Esophagus squamous epithelium (tissue), 5 donors: ENCODE results near the gene ELMO1. TPM values are rescaled to one million over a fixed set of nuclear protein-coding genes. Genes with fewer than 3 reads are reported as not detected.

Source experiments
- DNase-seq: peaks from one replicate; lab custom pipeline; 2025; lab: John Stamatoyannopoulos, UW
- H3K27ac ChIP-seq, 4 donors: fragments of 200-600 bp; sonication (generic); one replicate each; pipeline ENCODE4 v1.5.1; 2016 to 2019; ENCODE audit warnings: mild to moderate bottlenecking in 1 of 4
- H3K27me3 ChIP-seq, 4 donors: fragments of 200-600 bp; sonication (generic); 1 replicate in 3 of 4; 2 replicates in 1 of 4; pipeline versions ENCODE4 v1.5.1 to v1.6.0; 2017 to 2021; ENCODE audit warnings: antibody characterized with exemption in 1 of 4
- H3K36me3 ChIP-seq, 3 donors: fragments of 200-600 bp; sonication (generic); one replicate each; pipeline ENCODE4 v1.5.1; 2016 to 2019
- H3K4me1 ChIP-seq, 3 donors: fragments of 200-600 bp; sonication (generic); one replicate each; pipeline ENCODE4 v1.5.1; 2017 to 2019
- H3K4me3 ChIP-seq, 4 donors: fragments of 200-600 bp; sonication (generic); 1 replicate in 3 of 4; 2 replicates in 1 of 4; pipeline ENCODE4 v1.5.1; 2016 to 2019; ENCODE audit warnings: mild to moderate bottlenecking in 2 of 4, moderate library complexity in 1 of 4
- H3K9me3 ChIP-seq, 3 donors: fragments of 200-600 bp; sonication (generic); one replicate each; pipeline ENCODE4 v1.5.1; 2016 to 2019
- POLR2A ChIP-seq, 4 donors: fragments of 450-650 bp; IDR thresholded peaks; one replicate each; pipeline ENCODE4 v1.6.1; 2017; ENCODE audit warnings: antibody characterized with exemption in 4 of 4, mild to moderate bottlenecking in 4 of 4, moderate library complexity in 3 of 4
- WGBS, 2 donors: methylation state at CpG; one replicate each; pipeline ENCODE4 v1.1.5; 2018; 5-methylcytosine and 5-hydroxymethylcytosine counted together
- intact Hi-C: fragments of 100-400 bp; cut with DNase I; formaldehyde crosslinking; loops from one replicate; pipeline ENCODE4 v1.15.0; 2022
- total RNA-seq, 4 donors: library from RNA; depleted of rRNA; stranded (reverse); fragments of >200 nt; gene quantifications; one replicate each; pipeline ENCODE4 v1.1.0, GENCODE V29; 2016
- TF ChIP-seq, protein P1 (sequence below), 6 experiments: fragments of 450-650 bp in 4 of 6; fragments of 200-600 bp in 2 of 6; sonication (generic) in 2 of 6; IDR thresholded peaks; one replicate each; pipeline ENCODE4 v1.5.1; 2016 to 2019; ENCODE audit warnings: antibody characterized with exemption in 6 of 6, mild to moderate bottlenecking in 4 of 6, moderate library complexity in 4 of 6
- donor health status: DM: yes; HTN: yes; CAD: no.

The ELMO1 gene
- total RNA-seq, 4 donors from 2014 or later, result 0.68 to 36.6 (median 11.8) TPM

DNA sequence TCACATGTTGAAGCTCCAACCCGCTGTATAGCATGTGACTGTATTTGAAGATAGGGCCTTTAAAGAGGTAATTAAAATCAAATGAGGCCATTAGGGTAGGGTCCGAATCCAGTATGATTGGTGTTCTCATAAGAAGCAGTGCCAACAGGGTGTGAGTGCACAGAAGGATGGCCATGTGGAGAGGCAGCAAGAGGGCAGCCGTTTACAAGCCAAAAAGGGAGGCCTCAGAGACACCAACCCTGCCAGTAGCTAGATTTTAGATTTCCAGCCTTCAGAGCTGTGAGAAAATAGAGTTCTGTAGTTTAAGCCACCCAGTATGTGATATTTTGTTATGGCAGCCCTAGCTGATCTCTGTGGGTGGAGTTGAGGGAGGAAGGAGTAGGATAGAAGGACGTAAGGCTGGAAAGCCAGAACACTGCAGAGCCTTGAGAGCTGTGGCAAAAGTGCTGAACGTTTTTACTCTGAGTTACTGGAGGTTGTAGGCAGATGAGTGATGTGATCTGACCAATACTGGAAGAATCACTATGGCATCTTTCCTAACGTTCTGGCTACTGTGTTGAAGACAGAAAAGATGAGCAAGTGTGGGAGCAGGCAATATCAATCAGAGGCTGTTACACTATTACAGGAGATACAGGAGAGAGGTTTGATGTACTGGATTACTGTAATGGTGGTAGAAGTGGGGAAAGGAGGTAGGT is 334.9 kb downstream of the ELMO1 start:
- H3K36me3 ChIP-seq, result no peaks in the 10 kb centered on the region
- H3K27ac ChIP-seq, result no peak overlapping the region
- no peaks in the 10 kb centered on the region for H3K9me3 ChIP-seq
- H3K27me3 ChIP-seq, result no peaks in the 10 kb centered on the region
- H3K4me3 ChIP-seq, result no peak overlapping the region
- TF ChIP-seq, protein P1, sequence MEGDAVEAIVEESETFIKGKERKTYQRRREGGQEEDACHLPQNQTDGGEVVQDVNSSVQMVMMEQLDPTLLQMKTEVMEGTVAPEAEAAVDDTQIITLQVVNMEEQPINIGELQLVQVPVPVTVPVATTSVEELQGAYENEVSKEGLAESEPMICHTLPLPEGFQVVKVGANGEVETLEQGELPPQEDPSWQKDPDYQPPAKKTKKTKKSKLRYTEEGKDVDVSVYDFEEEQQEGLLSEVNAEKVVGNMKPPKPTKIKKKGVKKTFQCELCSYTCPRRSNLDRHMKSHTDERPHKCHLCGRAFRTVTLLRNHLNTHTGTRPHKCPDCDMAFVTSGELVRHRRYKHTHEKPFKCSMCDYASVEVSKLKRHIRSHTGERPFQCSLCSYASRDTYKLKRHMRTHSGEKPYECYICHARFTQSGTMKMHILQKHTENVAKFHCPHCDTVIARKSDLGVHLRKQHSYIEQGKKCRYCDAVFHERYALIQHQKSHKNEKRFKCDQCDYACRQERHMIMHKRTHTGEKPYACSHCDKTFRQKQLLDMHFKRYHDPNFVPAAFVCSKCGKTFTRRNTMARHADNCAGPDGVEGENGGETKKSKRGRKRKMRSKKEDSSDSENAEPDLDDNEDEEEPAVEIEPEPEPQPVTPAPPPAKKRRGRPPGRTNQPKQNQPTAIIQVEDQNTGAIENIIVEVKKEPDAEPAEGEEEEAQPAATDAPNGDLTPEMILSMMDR (IDR thresholded peaks at IDR 0.05), result no peak
- no peak for TF ChIP-seq POLR2A (IDR thresholded peaks at IDR 0.05)
- DNase-seq, result no peak
- H3K4me1 ChIP-seq, result peaks cover 0 to 24% (median 12%) of the 10 kb centered on the region in 3 donors
- WGBS, 2 donors, result 61 to 77% methylated on average over 6 of the region's 6 CpGs
- intact Hi-C loops, result no loop called here

DNA sequence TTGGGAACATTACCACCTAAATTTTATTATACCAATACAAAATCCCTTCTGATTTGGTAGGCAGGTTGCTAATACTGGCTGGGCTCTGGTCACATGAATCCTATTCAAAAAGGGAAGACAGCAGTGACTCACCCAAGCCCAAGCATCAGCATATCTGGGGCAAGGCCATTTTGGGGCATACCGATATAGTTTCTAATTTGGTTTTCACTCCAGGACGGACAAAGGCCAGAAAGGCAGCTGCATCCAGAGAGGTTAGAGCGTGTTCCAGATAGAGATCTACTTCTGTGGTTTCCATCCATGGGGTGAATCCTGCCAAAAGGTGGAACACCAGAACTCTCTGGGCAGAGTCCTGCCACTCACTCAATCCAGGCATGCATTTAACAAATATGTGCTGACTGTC is 335.8 kb downstream of the ELMO1 start:
- H3K27ac ChIP-seq, result no peak overlapping the region

DNA sequence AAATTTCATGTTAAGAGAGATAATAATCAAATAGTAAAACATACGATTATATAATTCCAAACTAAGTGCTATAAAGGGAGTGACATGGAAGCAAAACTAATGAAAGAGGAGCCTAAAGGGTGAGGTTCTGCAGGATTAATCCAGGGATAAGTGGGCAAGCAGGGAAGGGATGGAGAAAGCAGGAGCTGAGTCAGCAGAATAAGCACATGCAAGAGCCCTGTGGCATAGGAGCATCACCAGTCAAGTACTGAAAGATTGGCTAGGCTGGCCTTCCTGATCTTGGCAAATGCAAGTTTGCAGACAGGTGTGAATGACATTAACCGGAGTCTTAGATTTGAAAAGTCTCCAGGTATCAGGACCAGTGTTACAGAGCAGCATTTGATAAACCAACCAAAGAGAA is 336.4 kb downstream of the ELMO1 start:
- no peak for DNase-seq
- no peak overlapping the region for H3K27ac ChIP-seq
- H3K9me3 ChIP-seq, result no peaks in the 10 kb centered on the region
- no peaks in the 10 kb centered on the region for H3K27me3 ChIP-seq
- no peaks in the 10 kb centered on the region for H3K36me3 ChIP-seq
- no peak for TF ChIP-seq POLR2A (IDR thresholded peaks at IDR 0.05)
- TF ChIP-seq, protein P1 (IDR thresholded peaks at IDR 0.05), result no peak
- 91 to 94% methylated on average over 2 of the region's 2 CpGs for WGBS, 2 donors
- no peak overlapping the region for H3K4me3 ChIP-seq
- peaks cover 0 to 25% (median 16%) of the 10 kb centered on the region in 3 donors for H3K4me1 ChIP-seq
- intact Hi-C loops, result no loop called here

More for the DNA sequence above, 335.8 kb downstream of the ELMO1 start:
- Histone ChIP-seq H3K9me3 (no peaks in the 10 kb centered on the region), H3K27me3 (no peaks in the 10 kb centered on the region), H3K4me1 (peaks cover 0 to 26% (median 16%) of the 10 kb centered on the region in 3 donors), H3K4me3 (no peak overlapping the region), H3K36me3 (no peaks in the 10 kb centered on the region)
- no peak for DNase-seq
- intact Hi-C loops, result no loop called here
- WGBS, 2 donors, result 86 to 88% methylated on average over 3 of the region's 3 CpGs
- TF ChIP-seq, protein P1 (IDR thresholded peaks at IDR 0.05), result no peak
- TF ChIP-seq POLR2A (IDR thresholded peaks at IDR 0.05), result no peak

DNA sequence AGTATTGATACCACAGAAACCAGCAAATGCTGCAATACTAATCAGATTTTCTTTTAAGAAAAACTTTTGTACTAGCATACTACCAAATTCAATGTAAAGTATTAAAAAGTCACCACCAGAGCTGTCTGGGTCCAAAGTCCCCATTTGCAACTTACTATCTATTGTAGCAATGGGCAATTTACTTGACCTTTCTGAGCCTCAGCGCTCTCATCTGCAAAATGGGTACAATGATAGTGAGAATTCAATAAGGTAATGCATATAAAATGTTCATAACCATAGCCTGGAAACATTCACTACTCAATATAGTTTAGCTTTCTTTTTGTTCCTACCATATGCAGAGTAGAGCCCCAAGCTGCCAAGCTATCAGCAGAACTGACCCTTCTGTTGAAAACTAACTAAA is 337.2 kb downstream of the ELMO1 start:
- DNase-seq, result no peak
- H3K27ac ChIP-seq, result no peak overlapping the region
- TF ChIP-seq, protein P1 (IDR thresholded peaks at IDR 0.05), result no peak
- no peak for TF ChIP-seq POLR2A (IDR thresholded peaks at IDR 0.05)
- intact Hi-C loops, result no loop called here
- peaks cover 0 to 25% (median 16%) of the 10 kb centered on the region in 3 donors for H3K4me1 ChIP-seq
- no peaks in the 10 kb centered on the region for H3K27me3 ChIP-seq
- no peaks in the 10 kb centered on the region for H3K36me3 ChIP-seq
- no peak overlapping the region for H3K4me3 ChIP-seq
- 95 to 100% methylated on average over 1 of the region's 1 CpG for WGBS, 2 donors
- no peaks in the 10 kb centered on the region for H3K9me3 ChIP-seq

DNA sequence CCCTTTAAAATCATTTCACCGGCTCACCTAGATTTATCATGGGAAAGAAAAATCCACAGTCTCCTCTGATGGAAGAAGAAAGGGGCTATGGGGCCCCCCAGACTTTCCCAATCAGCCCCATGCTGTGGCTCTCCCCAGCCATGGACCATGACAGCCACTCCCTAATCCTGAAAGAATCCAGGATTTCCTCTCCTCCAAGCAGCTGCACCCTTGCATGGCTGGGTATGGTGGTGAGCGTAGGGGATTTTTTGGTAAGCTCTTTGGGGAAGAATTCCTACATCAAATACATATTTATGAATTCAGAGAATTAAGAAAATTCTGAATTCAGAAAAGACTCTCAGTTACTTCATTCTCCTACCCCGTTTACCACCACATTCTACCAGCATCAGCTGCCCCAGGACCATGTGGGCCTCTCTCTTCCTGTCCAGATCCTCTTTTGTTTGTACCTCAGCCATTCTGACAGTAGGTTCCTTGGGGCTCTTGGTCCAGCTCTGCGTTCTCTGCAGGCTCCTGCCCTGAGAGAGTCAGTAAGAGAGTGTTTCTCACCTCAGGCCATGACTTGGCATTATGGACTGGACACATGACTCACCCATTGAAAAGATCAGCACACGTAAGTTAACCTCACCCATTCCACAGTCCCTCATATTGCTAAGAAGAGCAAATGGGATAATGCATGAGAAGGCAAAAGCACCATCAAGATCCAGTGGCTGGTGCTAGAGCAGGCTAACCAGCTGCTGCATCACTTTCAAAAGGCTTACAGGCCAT is 337.8 kb downstream of the ELMO1 start:
- no peaks in the 10 kb centered on the region for H3K36me3 ChIP-seq
- no peak overlapping the region for H3K27ac ChIP-seq
- no peak for TF ChIP-seq POLR2A (IDR thresholded peaks at IDR 0.05)
- TF ChIP-seq, protein P1 (IDR thresholded peaks at IDR 0.05), result no peak
- H3K27me3 ChIP-seq, result no peaks in the 10 kb centered on the region
- 77 to 78% methylated on average over 5 of the region's 5 CpGs for WGBS, 2 donors
- no peaks in the 10 kb centered on the region for H3K9me3 ChIP-seq
- no peak overlapping the region for H3K4me3 ChIP-seq
- H3K4me1 ChIP-seq, result peaks cover 0 to 25% (median 16%) of the 10 kb centered on the region in 3 donors
- intact Hi-C loops, result no loop called here
- DNase-seq, result no peak
